ENCODE results near the gene COL21A1.

- TF ChIP-seq CTCF (IDR thresholded peaks at IDR 0.05) (no peak), ZFX (IDR thresholded peaks at IDR 0.05; ENCODE audit: borderline replicate concordance) (no peak)
These were observed 18.6 kb upstream of the COL21A1 start for GRCh38 chr6:56266011-56266410.

Data from 22Rv1 (cell line).